ENCODE measurements around the gene GRM1.

The GRM1 gene

DNA sequence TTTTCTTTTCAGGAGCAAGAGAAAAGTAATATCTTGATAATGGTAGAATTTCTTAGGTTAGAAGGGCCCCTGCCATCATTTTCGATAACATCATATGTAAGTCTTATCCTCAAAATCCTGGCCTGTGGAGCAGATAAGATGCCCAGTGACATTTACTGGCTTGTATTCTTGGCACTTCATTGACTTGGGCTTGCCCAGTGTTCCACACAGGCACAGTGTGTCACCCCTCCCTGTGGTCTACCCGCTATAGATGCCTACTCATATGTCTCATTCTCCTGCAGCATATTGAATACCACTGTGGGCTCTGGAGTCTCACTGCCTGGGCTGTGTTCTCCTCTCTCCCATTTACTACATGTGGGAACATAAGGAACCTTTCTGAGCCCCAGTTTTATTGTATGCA, 105.0 kb downstream of the GRM1 start:
- no peak overlapping the region for H3K4me3 ChIP-seq (ENCODE audit: low read depth, low read length)
- DNase-seq (ENCODE audit: low read depth, low spot score) = no peak
- TF ChIP-seq, protein P1, sequence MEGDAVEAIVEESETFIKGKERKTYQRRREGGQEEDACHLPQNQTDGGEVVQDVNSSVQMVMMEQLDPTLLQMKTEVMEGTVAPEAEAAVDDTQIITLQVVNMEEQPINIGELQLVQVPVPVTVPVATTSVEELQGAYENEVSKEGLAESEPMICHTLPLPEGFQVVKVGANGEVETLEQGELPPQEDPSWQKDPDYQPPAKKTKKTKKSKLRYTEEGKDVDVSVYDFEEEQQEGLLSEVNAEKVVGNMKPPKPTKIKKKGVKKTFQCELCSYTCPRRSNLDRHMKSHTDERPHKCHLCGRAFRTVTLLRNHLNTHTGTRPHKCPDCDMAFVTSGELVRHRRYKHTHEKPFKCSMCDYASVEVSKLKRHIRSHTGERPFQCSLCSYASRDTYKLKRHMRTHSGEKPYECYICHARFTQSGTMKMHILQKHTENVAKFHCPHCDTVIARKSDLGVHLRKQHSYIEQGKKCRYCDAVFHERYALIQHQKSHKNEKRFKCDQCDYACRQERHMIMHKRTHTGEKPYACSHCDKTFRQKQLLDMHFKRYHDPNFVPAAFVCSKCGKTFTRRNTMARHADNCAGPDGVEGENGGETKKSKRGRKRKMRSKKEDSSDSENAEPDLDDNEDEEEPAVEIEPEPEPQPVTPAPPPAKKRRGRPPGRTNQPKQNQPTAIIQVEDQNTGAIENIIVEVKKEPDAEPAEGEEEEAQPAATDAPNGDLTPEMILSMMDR (IDR thresholded peaks at IDR 0.05; ENCODE audit: low read depth, low read length) = no peak
- in situ Hi-C loops (cut with HindIII; ENCODE audit: low sequenced_read_pairs) = no loop called here

DNA sequence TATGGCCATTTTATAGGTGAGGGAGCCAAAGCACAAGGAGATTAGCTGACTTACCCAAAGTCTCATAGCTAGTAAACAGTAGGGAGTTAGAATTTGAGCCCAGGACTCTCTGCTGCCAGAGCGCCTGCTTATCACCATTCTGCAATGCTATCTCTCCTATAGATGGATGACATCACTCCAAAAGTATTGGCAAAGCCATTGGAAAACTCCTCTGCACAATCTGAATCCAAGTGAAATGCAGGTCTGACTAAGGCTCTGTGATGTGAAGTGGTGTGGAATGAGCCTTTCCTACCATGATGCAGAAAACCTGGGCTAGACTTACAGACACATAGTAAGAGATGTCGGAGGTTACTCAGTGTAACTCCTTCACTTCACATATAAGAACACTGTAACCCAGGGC, 106.3 kb downstream of the GRM1 start:
- in situ Hi-C loops (cut with HindIII; ENCODE audit: low sequenced_read_pairs) = no loop called here
- TF ChIP-seq, protein P1 (IDR thresholded peaks at IDR 0.05; ENCODE audit: low read depth, low read length) = no peak
- DNase-seq (ENCODE audit: low read depth, low spot score) = no peak
- no peak overlapping the region for H3K4me3 ChIP-seq (ENCODE audit: low read depth, low read length)

DNA sequence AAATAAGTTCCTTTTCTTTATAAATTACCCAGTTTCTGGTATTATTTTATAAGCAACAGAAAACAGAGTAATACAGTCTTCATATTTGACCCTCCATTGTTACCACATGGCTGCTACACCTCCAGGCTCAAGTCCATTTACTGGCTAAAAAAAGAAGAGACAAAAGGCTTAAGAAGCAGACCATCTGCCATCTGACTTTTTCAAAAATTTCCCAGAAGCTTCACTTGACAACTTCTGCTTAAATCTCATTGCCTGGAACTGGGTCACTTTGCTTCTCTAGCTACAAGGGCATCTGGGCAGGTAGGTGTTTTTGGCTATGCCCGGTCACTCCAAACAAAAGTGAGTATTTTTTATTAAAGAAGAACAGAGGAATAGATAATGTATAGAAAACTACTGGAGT, 118.0 kb downstream of the GRM1 start:
- no peak overlapping the region for H3K4me3 ChIP-seq (ENCODE audit: low read depth, low read length)
- in situ Hi-C loops (cut with HindIII; ENCODE audit: low sequenced_read_pairs) = no loop called here
- DNase-seq (ENCODE audit: low read depth, low spot score) = no peak
- TF ChIP-seq, protein P1 (IDR thresholded peaks at IDR 0.05; ENCODE audit: low read depth, low read length) = no peak

DNA sequence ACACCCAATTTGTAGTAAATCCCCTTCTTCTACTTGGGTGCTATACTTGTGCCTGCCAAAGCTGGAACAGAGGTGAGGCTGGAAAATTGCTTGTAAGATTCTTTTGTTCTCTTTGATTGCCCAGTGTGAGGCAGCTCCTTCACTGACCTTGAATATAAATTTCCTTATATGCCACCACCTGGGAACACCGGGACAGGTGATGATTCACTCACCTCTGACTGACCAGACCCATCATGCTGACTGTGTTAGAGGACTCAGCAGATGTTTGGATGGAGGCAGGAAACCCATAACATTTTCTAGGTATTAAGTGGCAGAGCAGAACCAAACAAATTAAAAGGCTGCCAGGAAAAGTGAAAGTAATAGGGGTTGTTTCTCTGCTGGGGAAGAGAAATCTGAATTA, 120.9 kb downstream of the GRM1 start:
- TF ChIP-seq, protein P1 (IDR thresholded peaks at IDR 0.05; ENCODE audit: low read depth, low read length) = no peak
- in situ Hi-C loops (cut with HindIII; ENCODE audit: low sequenced_read_pairs) = no loop called here
- no peak for DNase-seq (ENCODE audit: low read depth, low spot score)

DNA sequence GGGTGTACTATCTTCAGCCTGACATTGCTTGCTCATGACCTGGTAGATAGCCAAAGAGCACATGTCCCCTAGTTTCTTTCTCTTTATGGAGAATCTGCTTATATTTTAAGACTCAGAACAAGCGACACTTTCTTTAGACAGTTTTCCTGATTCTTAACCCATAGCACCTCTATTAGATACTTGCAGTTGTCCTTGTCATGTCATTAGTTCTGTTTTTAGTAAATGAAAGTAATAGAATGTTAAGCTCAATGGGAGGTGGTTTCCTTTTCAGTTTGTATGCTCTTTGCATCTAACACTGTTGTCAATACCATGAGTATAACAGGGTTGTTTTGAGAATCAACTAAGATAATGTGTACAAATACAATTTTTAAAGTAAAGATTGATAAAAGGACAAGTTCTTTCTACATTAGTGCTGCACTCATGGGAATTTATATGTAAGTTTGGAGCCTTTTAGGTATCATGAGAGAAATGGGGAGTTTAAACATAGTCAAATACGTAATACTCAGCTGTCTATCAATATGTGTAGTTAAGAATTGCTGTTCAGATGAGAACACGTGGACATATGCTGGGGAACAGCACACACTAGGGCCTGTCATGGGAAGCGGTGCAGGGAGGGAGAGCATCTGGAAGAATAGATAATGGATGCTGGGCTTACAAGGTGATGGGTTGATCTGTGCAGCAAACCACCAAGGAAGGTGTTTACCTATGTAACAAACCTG, 124.3 kb downstream of the GRM1 start:
- H3K4me3 ChIP-seq (ENCODE audit: low read depth, low read length) = no peak overlapping the region
- TF ChIP-seq, protein P1 (IDR thresholded peaks at IDR 0.05; ENCODE audit: low read depth, low read length) = no peak
- in situ Hi-C loops (cut with HindIII; ENCODE audit: low sequenced_read_pairs) = no loop called here
- DNase-seq (ENCODE audit: low read depth, low spot score) = no peak

More for the DNA sequence above, 120.9 kb downstream of the GRM1 start:
- no peak overlapping the region for H3K4me3 ChIP-seq (ENCODE audit: low read depth, low read length)

DNA sequence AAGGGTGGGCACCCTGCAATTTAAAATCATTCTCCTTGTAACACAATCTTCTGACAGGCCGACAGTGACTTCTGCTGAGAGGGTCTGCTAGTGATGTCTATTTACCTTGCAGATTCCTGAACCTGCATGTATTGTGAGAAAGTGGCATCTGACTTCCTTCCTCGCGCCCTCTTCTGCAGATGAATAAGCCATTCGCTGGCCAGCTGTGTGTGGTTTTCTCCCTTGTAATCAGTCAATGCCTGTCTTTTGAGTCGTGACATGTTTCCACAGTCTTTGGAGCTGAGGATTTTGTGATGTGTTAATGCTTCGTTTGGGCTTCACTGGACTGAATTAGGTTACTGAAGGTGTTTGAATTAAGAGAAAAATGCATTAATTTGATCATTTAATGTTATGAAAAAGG, 125.3 kb downstream of the GRM1 start:
- no peak overlapping the region for H3K4me3 ChIP-seq (ENCODE audit: low read depth, low read length)
- no peak for DNase-seq (ENCODE audit: low read depth, low spot score)
- in situ Hi-C loops (cut with HindIII; ENCODE audit: low sequenced_read_pairs) = no loop called here
- TF ChIP-seq, protein P1 (IDR thresholded peaks at IDR 0.05; ENCODE audit: low read depth, low read length) = no peak

Measured in astrocyte of the spinal cord (primary cell).